Mammary epithelial cell (primary cell): ENCODE data around the gene HNRNPA3.

Experiments
- CTCF ChIP-seq, 2 donors: IDR thresholded peaks in 1 of 2; conservative IDR thresholded peaks in 1 of 2; 2 replicates each; pipeline ENCODE4 v1.5.1; 2011 to 2012; ENCODE audit warnings: inconsistent platforms in 2 of 2, low read length in 2 of 2, mild to moderate bottlenecking in 2 of 2, control low read depth in 1 of 2, low read depth in 1 of 2; ENCODE audit not compliant: insufficient read depth in 1 of 2; ENCODE audit errors: extremely low read depth in 1 of 2
- EZH2 ChIP-seq: IDR thresholded peaks from 2 replicates; pipeline ENCODE4 v1.6.1; 2012; ENCODE audit warnings: low read length, inconsistent platforms, borderline replicate concordance

- TF ChIP-seq CTCF (conservative IDR thresholded peaks at IDR 0.05 in 1 of 2, IDR thresholded peaks at IDR 0.05 in 1 of 2; ENCODE audit: extremely low read depth in 1 of 2, insufficient read depth in 1 of 2, low read depth in 1 of 2, low read length in 2 of 2) = peak in 1 of 2 donors; percentile 38
- no peak for TF ChIP-seq EZH2
Measured at GRCh38 chr2:177195194-177195593, 17.4 kb upstream of the HNRNPA3 start.
